GM12878 (cell line): ENCODE measurements around the gene MAGIX. TPM values are rescaled to one million over a fixed set of nuclear protein-coding genes. Genes with fewer than 3 reads are reported as not detected.

Source experiments
- ATAC-seq: fragments of 200-7000 bp; cut with Tn5 transposase; 3 replicates; pipeline ENCODE4 v1.9.1; 2020; ENCODE audit warnings: mild to moderate bottlenecking, moderate library complexity
- BruUV-seq: library from RNA; stranded (reverse); fragments of 400-500 nt; replicated peaks from 2 replicates; lab custom pipeline; 2021; lab: Mats Ljungman, UMichigan
- CTCF ChIA-PET: fragments of 300-600 bp; sonication (Branson Sonifier 250); formaldehyde crosslinking; extraction: SDS; loops from one replicate; lab custom pipeline; 2021; ENCODE audit warnings: inconsistent platforms; lab: Yijun Ruan, JAX
- POLR2A ChIA-PET: fragments of 350-600 bp; formaldehyde crosslinking; extraction: SDS; loops from one replicate; lab custom pipeline; 2021; ENCODE audit warnings: inconsistent platforms; lab: Charles Lee
- RAD21 ChIA-PET: fragments of 300-600 bp; sonication (Branson Sonifier 250); formaldehyde crosslinking; loops from one replicate; lab custom pipeline; 2023; ENCODE audit warnings: antibody characterized with exemption; ENCODE audit not compliant: unreplicated experiment; lab: Charles Lee
- SMC1A ChIA-PET: fragments of 300-600 bp; sonication (Branson Sonifier 250); formaldehyde crosslinking; loops from one replicate; lab custom pipeline; 2023; ENCODE audit not compliant: unreplicated experiment, uncharacterized antibody; lab: Charles Lee
- DNase-seq: peaks from one replicate; pipeline ENCODE4 v3.0.0-alpha.2; 2011; ENCODE audit warnings: low read depth, low spot score
- FAIRE-seq: peaks from 3 replicates; lab custom pipeline; 2011; peaks lifted over from hg19 to GRCh38; lab: Jason Lieb, UNC
- H2AFZ ChIP-seq: 2 replicates; pipeline ENCODE4 v1.6.0; 2011; ENCODE audit warnings: low read depth, low read length, control low read depth; ENCODE audit not compliant: control insufficient read depth
- H3K27ac ChIP-seq: 2 replicates; pipeline ENCODE4 v1.5.1; 2011; ENCODE audit warnings: control low read depth; ENCODE audit not compliant: control insufficient read depth, insufficient read depth
- H3K27me3 ChIP-seq, 2 experiments: replicated peaks in 1 of 2; 2 replicates each; pipeline versions ENCODE4 v1.6.0 to v1.6.1; 2011; ENCODE audit warnings: low read length in 1 of 2; ENCODE audit not compliant: control insufficient read depth in 2 of 2, insufficient read depth in 2 of 2
- H3K36me3 ChIP-seq, 2 experiments: 2 replicates each; pipeline ENCODE4 v1.5.1; 2011; ENCODE audit warnings: low read length in 1 of 2; ENCODE audit not compliant: control insufficient read depth in 2 of 2, insufficient read depth in 2 of 2
- H3K4me1 ChIP-seq: 2 replicates; pipeline ENCODE4 v1.6.1; 2011; ENCODE audit warnings: mild to moderate bottlenecking, low read length, moderate library complexity, mixed read lengths; ENCODE audit not compliant: control insufficient read depth, insufficient read depth
- H3K4me2 ChIP-seq: 2 replicates; pipeline ENCODE4 v1.6.0; 2011; ENCODE audit warnings: control low read depth; ENCODE audit not compliant: control insufficient read depth, insufficient read depth
- H3K4me3 ChIP-seq: fragments of 200-600 bp; sonication (generic); 2 replicates; pipeline ENCODE4 v1.5.1; 2016
- H3K79me2 ChIP-seq: 2 replicates; pipeline ENCODE4 v1.6.0; 2011; ENCODE audit warnings: low read length; ENCODE audit not compliant: control insufficient read depth, insufficient read depth
- H3K9ac ChIP-seq: 2 replicates; pipeline ENCODE4 v1.8.0; 2011; ENCODE audit warnings: low read length, control low read depth, mixed read lengths; ENCODE audit not compliant: control insufficient read depth, insufficient read depth
- H3K9me3 ChIP-seq: replicated peaks from 3 replicates; pipeline ENCODE4 v1.5.1; 2011; ENCODE audit warnings: mild to moderate bottlenecking, low read length; ENCODE audit not compliant: control insufficient read depth, insufficient read depth
- H4K20me1 ChIP-seq: 2 replicates; pipeline ENCODE4 v1.6.0; 2011; ENCODE audit not compliant: control insufficient read depth, insufficient read depth
- CHD1 ChIP-seq: IDR thresholded peaks from 2 replicates; pipeline ENCODE4 v1.6.1; 2012; ENCODE audit warnings: low read depth, low read length, improper control_type of control experiment
- CREB1 ChIP-seq: IDR thresholded peaks from 2 replicates; pipeline ENCODE4 v1.6.1; 2012; ENCODE audit warnings: low read depth, mild to moderate bottlenecking, inconsistent platforms
- FOS ChIP-seq: IDR thresholded peaks from 3 replicates; pipeline ENCODE4 v1.6.1; 2011; ENCODE audit warnings: borderline replicate concordance; ENCODE audit not compliant: insufficient read length; ENCODE audit errors: extremely low read depth
- HDAC2 ChIP-seq: fragments of 200-600 bp; sonication (generic); IDR thresholded peaks from 2 replicates; pipeline ENCODE4 v1.6.1; 2017
- IRF4 ChIP-seq: IDR thresholded peaks from 2 replicates; pipeline ENCODE4 v1.6.1; 2011; ENCODE audit warnings: low read depth, low read length
- PBX3 ChIP-seq: IDR thresholded peaks from 2 replicates; pipeline ENCODE4 v1.6.1; 2011; ENCODE audit warnings: mild to moderate bottlenecking, low read depth, low read length, moderate library complexity; ENCODE audit not compliant: insufficient replicate concordance
- POU2F2 ChIP-seq: IDR thresholded peaks from 3 replicates; pipeline ENCODE4 v1.6.1; 2011; ENCODE audit warnings: low read depth, mild to moderate bottlenecking, low read length, borderline replicate concordance
- REST ChIP-seq: IDR thresholded peaks from 2 replicates; pipeline ENCODE4 v1.6.1; 2012; ENCODE audit warnings: mild to moderate bottlenecking, low read depth, low read length
- SIX5 ChIP-seq: IDR thresholded peaks from 2 replicates; pipeline ENCODE4 v1.6.1; 2011; ENCODE audit warnings: mild to moderate bottlenecking, low read depth, low read length, moderate library complexity; ENCODE audit not compliant: severe bottlenecking
- SMC3 ChIP-seq: IDR thresholded peaks from 2 replicates; pipeline ENCODE4 v1.6.1; 2011; ENCODE audit warnings: low read length, improper control_type of control experiment, borderline replicate concordance
- SP1 ChIP-seq: IDR thresholded peaks from one replicate; pipeline ENCODE4 v1.6.1; 2011; ENCODE audit warnings: low read depth, low read length
- SUPT20H ChIP-seq: IDR thresholded peaks from 2 replicates; pipeline ENCODE4 v1.6.1; 2011; ENCODE audit warnings: low read depth, mild to moderate bottlenecking, low read length, moderate library complexity, borderline replicate concordance; ENCODE audit not compliant: control insufficient read depth
- TBL1XR1 ChIP-seq: IDR thresholded peaks from 2 replicates; pipeline ENCODE4 v1.6.1; 2012; ENCODE audit warnings: low read depth, low read length, improper control_type of control experiment
- TCF12 ChIP-seq: IDR thresholded peaks from 2 replicates; pipeline ENCODE4 v1.6.1; 2011; ENCODE audit warnings: low read depth, mild to moderate bottlenecking, low read length
- WGBS: methylation state at CpG from one replicate; pipeline ENCODE4 v1.1.6; 2016; ENCODE audit warnings: low lambda C conversion rate; ENCODE audit not compliant: insufficient replicate concordance, insufficient coverage; ENCODE audit errors: missing lambda C conversion rate; 5-methylcytosine and 5-hydroxymethylcytosine counted together
- in situ Hi-C: fragments of 300-500 bp; cut with MboI; formaldehyde crosslinking; loops from 9 replicates; pipeline ENCODE4 v1.14.3; 2018; ENCODE audit warnings: mixed read lengths
- intact Hi-C: fragments of 100-400 bp; cut with micrococcal nuclease; formaldehyde crosslinking; loops from one replicate; pipeline ENCODE4 v1.14.2; 2022; ENCODE audit not compliant: unreplicated experiment
- polyA plus RNA-seq, 11 experiments: library from polyadenylated mRNA; depleted of rRNA in 4 of 11; unstranded in 6 of 11; stranded (reverse) in 5 of 11; fragments of >200 nt; fragmentation: Nextera tagmentation in 4 of 11; fragmentation: Illumina TruSeq in 1 of 11; extraction: Ambion mirVana in 4 of 11; extraction: Trizol in 1 of 11; gene quantifications; 1 replicate in 1 of 11; 2 replicates in 10 of 11; pipeline versions ENCODE4 v1.2.1 to v1.2.3, GENCODE V29; 2011 to 2016; ENCODE audit warnings: inconsistent platforms in 2 of 11, missing spikeins in 2 of 11, low read depth in 1 of 11
- total RNA-seq, 4 experiments: library from RNA; depleted of rRNA in 3 of 4; stranded (reverse); fragments of >200 nt in 3 of 4; fragmentation: Illumina TruSeq in 1 of 4; extraction: Trizol in 1 of 4; gene quantifications; 2 replicates each; pipeline versions ENCODE4 v1.2.1 to v1.2.3, GENCODE V29; 2013 to 2021

Gene MAGIX
- total and polyA plus RNA-seq, 10 of the 15 experiments (the other 5 are each of a cell fraction or from before 2014, with no cell fraction given): 0.03 to 2.5 (median 0.82) TPM

- RAD21 ChIA-PET: no interaction called here
- intact Hi-C loops (no loop called here), in situ Hi-C loops (no loop called here)
- Histone ChIP-seq H3K4me2 (no peak overlapping the region), H3K79me2 (no peaks in the 10 kb centered on the region), H3K27ac (no peak overlapping the region), H3K27me3 (no peaks in the 10 kb centered on the region), H3K4me1 (no peaks in the 10 kb centered on the region), H3K9ac (no peak overlapping the region), H3K4me3 (no peak overlapping the region), H2AFZ (no peak overlapping the region), H4K20me1 (no peaks in the 10 kb centered on the region), H3K36me3 (no peaks in the 10 kb centered on the region), H3K9me3 (no peaks in the 10 kb centered on the region)
- 41% methylated on average over 6 of the region's 6 CpGs for WGBS
- no peak for TF ChIP-seq TBL1XR1
- no peak for TF ChIP-seq REST
- no peak for TF ChIP-seq IRF4
- no peak for TF ChIP-seq SUPT20H
- TF ChIP-seq FOS: no peak
- TF ChIP-seq TCF12: no peak
- no peak for TF ChIP-seq CHD1
- no peak for TF ChIP-seq SMC3
- TF ChIP-seq SIX5: no peak
- TF ChIP-seq CREB1: no peak
- TF ChIP-seq HDAC2: no peak
- no peak for TF ChIP-seq PBX3
- no peak for TF ChIP-seq POU2F2
- no peak for TF ChIP-seq SP1
- ATAC-seq: no peak
- DNase-seq: no peak
- CTCF ChIA-PET: interaction anchor here (0.5 kb wide), 1 partner anchor 51 kb away, joined by 4 read pairs; no protein-coding TSS in a partner anchor
- BruUV-seq: no TSS peak
- SMC1A ChIA-PET: no interaction called here
- POLR2A ChIA-PET: no interaction called here
- no peak for FAIRE-seq
Observed at GRCh38 chrX:49204017-49204416, 41.5 kb downstream of the MAGIX start.
